WTC11 (cell line): Measurements from ENCODE around the gene NHSL2. TPM values are rescaled to one million over a fixed set of nuclear protein-coding genes. Genes with fewer than 3 reads are reported as not detected.

ENCODE experiments used
- ATAC-seq: fragments of 200-7000 bp; cut with Tn5 transposase; 2 replicates; pipeline ENCODE4 v1.10.0; 2021; ENCODE audit warnings: mild to moderate bottlenecking, moderate library complexity
- CTCF ChIA-PET: fragments of 300-600 bp; sonication (Branson Sonifier 250); formaldehyde crosslinking; loops from one replicate; lab custom pipeline; 2021; ENCODE audit warnings: antibody characterized with exemption; lab: Charles Lee
- POLR2A ChIA-PET: fragments of 350-600 bp; sonication (Branson Sonifier 250); formaldehyde crosslinking; loops from one replicate; lab custom pipeline; 2021; ENCODE audit warnings: antibody characterized with exemption; lab: Charles Lee
- DNase-seq: peaks from one replicate; pipeline ENCODE4 v3.0.0; 2021; ENCODE audit warnings: low spot score
- H3K27ac Mint-ChIP-seq: 2 replicates; pipeline ENCODE4 v1.8.0; 2021; ENCODE audit warnings: mixed read lengths
- H3K27me3 Mint-ChIP-seq: 2 replicates; pipeline ENCODE4 v1.8.0; 2021; ENCODE audit warnings: low read depth, mild to moderate bottlenecking, moderate library complexity, mixed read lengths
- H3K36me3 Mint-ChIP-seq: 2 replicates; pipeline ENCODE4 v1.8.0; 2021; ENCODE audit warnings: mixed read lengths
- H3K4me1 Mint-ChIP-seq: 2 replicates; pipeline ENCODE4 v1.8.0; 2022; ENCODE audit warnings: mixed read lengths
- H3K4me3 Mint-ChIP-seq: 2 replicates; pipeline ENCODE4 v1.8.0; 2021; ENCODE audit warnings: mild to moderate bottlenecking, moderate library complexity, mixed read lengths
- H3K9me3 Mint-ChIP-seq: 2 replicates; pipeline ENCODE4 v1.8.0; 2021; ENCODE audit warnings: mixed read lengths
- AFF4 ChIP-seq: sonication (generic); formaldehyde crosslinking; IDR thresholded peaks from 2 replicates; pipeline ENCODE4 v1.8.1; 2023; ENCODE audit warnings: mild to moderate bottlenecking, missing genetic modification reagents, borderline replicate concordance
- AR ChIP-seq: fragments of 250-450 bp; sonication (Bioruptor Pico); IDR thresholded peaks from 2 replicates; pipeline ENCODE4 v1.9.0; 2021; ENCODE audit warnings: mild to moderate bottlenecking
- CDX4 ChIP-seq: fragments of 250-450 bp; sonication (Bioruptor Pico); IDR thresholded peaks from 2 replicates; pipeline ENCODE4 v1.9.0; 2021; ENCODE audit warnings: moderate library complexity, mild to moderate bottlenecking, inconsistent platforms, borderline replicate concordance
- FOXP4 ChIP-seq: sonication (generic); formaldehyde crosslinking; IDR thresholded peaks from 2 replicates; pipeline ENCODE4 v1.8.0; 2022; ENCODE audit warnings: mild to moderate bottlenecking, missing genetic modification reagents
- GTF2I ChIP-seq: fragments of 250-450 bp; sonication (Bioruptor Pico); conservative IDR thresholded peaks from 2 replicates; pipeline ENCODE4 v1.4.0; 2021; ENCODE audit warnings: mild to moderate bottlenecking
- NFYB ChIP-seq: sonication (generic); formaldehyde crosslinking; conservative IDR thresholded peaks from 2 replicates; pipeline ENCODE4 v1.8.0; 2022; ENCODE audit warnings: low read depth, missing genetic modification reagents
- NR1H2 ChIP-seq: sonication (generic); formaldehyde crosslinking; IDR thresholded peaks from 2 replicates; pipeline ENCODE4 v1.9.0; 2021; ENCODE audit warnings: mild to moderate bottlenecking, moderate library complexity, missing genetic modification reagents
- NR2C2 ChIP-seq: sonication (generic); formaldehyde crosslinking; IDR thresholded peaks from 2 replicates; pipeline ENCODE4 v1.8.0; 2022; ENCODE audit warnings: mild to moderate bottlenecking, missing genetic modification reagents
- NR3C1 ChIP-seq: sonication (generic); formaldehyde crosslinking; conservative IDR thresholded peaks from 2 replicates; pipeline ENCODE4 v1.8.1; 2023; ENCODE audit warnings: low read depth, mild to moderate bottlenecking, missing genetic modification reagents
- TEAD4 ChIP-seq: sonication (generic); formaldehyde crosslinking; IDR thresholded peaks from 2 replicates; pipeline ENCODE4 v1.8.0; 2022; ENCODE audit warnings: mild to moderate bottlenecking, missing genetic modification reagents
- USF1 ChIP-seq: sonication (generic); formaldehyde crosslinking; IDR thresholded peaks from 2 replicates; pipeline ENCODE4 v1.8.0; 2022; ENCODE audit warnings: mild to moderate bottlenecking, missing genetic modification reagents
- USF2 ChIP-seq: sonication (generic); formaldehyde crosslinking; IDR thresholded peaks from 2 replicates; pipeline ENCODE4 v1.8.1; 2023; ENCODE audit warnings: mild to moderate bottlenecking, missing genetic modification reagents, moderate library complexity
- ZBTB43 ChIP-seq: sonication (generic); formaldehyde crosslinking; IDR thresholded peaks from 2 replicates; pipeline ENCODE4 v1.8.1; 2023; ENCODE audit warnings: mild to moderate bottlenecking, missing genetic modification reagents
- ZNF263 ChIP-seq: sonication (generic); formaldehyde crosslinking; IDR thresholded peaks from 2 replicates; pipeline ENCODE4 v1.8.1; 2022; ENCODE audit warnings: low read depth, mild to moderate bottlenecking, moderate library complexity, missing genetic modification reagents
- ZNF317 ChIP-seq: sonication (generic); formaldehyde crosslinking; IDR thresholded peaks from 2 replicates; pipeline ENCODE4 v1.8.1; 2023; ENCODE audit warnings: low read depth, mild to moderate bottlenecking, moderate library complexity, missing genetic modification reagents, borderline replicate concordance
- ZNF416 ChIP-seq: fragments of 250-450 bp; sonication (Bioruptor Pico); IDR thresholded peaks from 2 replicates; pipeline ENCODE4 v1.9.0; 2021; ENCODE audit warnings: mild to moderate bottlenecking, inconsistent platforms
- ZNF425 ChIP-seq: fragments of 250-450 bp; sonication (Bioruptor Pico); conservative IDR thresholded peaks from 2 replicates; pipeline ENCODE4 v1.9.0; 2021; ENCODE audit warnings: mild to moderate bottlenecking
- ZNF512 ChIP-seq: sonication (generic); formaldehyde crosslinking; IDR thresholded peaks from 2 replicates; pipeline ENCODE4 v1.8.1; 2022; ENCODE audit warnings: missing genetic modification reagents, borderline replicate concordance
- total RNA-seq: library from RNA; stranded (reverse); gene quantifications from 3 replicates; pipeline ENCODE4 v1.2.3, GENCODE V29; 2021

Gene NHSL2
- total RNA-seq, 1 experiment from 2014 or later: 7.9 TPM

- TF ChIP-seq TEAD4 (CRISPR knock-in tag) (no peak), ZNF263 (no peak), ZBTB43 (CRISPR knock-in tag) (no peak), ZNF512 (CRISPR knock-in tag) (no peak), USF2 (CRISPR knock-in tag) (no peak), GTF2I (CRISPR knock-in tag) (no peak)
These were observed 116.6 kb downstream of the NHSL2 start (continued) for GRCh38 chrX:72027024-72027913.

- Mint-ChIP-seq H3K4me3 (no peak overlapping the region), H3K27me3 (no peaks in the 10 kb centered on the region), H3K36me3 (no peaks in the 10 kb centered on the region), H3K4me1 (peaks cover 9% of the 10 kb centered on the region), H3K27ac (no peak overlapping the region), H3K9me3 (no peaks in the 10 kb centered on the region)
- no peak for DNase-seq
- ATAC-seq: no peak
- POLR2A ChIA-PET: no interaction called here
- CTCF ChIA-PET: interaction anchor here (2.1 to 2.4 kb wide), 2 partner anchors 9 to 41 kb away, joined by 5 to 9 read pairs; no protein-coding TSS in a partner anchor
- TF ChIP-seq ZNF317 (CRISPR knock-in tag): no peak
- TF ChIP-seq NR1H2 (CRISPR knock-in tag): no peak
- no peak for TF ChIP-seq NR3C1
- TF ChIP-seq USF1: no peak
- TF ChIP-seq NR2C2: no peak
- no peak for TF ChIP-seq ZNF425 (CRISPR knock-in tag)
- TF ChIP-seq FOXP4 (CRISPR knock-in tag): no peak
- no peak for TF ChIP-seq AR
- TF ChIP-seq CDX4 (CRISPR knock-in tag): no peak
- TF ChIP-seq ZNF416 (CRISPR knock-in tag): no peak
- TF ChIP-seq AFF4: no peak
- TF ChIP-seq NFYB: no peak
These were observed 117.3 kb downstream of the NHSL2 start for GRCh38 chrX:72027914-72028307.
